Naive thymus-derived CD4-positive, alpha-beta T cell (primary cell): ENCODE measurements around the gene PDE4D. TPM values are rescaled to one million over a fixed set of nuclear protein-coding genes. Genes with fewer than 3 reads are reported as not detected.

Experiments used
- ATAC-seq: fragments of 150-1000 bp; cut with Tn5 transposase; 2 replicates; pipeline ENCODE4 v1.10.0; 2021; ENCODE audit warnings: mild to moderate bottlenecking, moderate library complexity
- CTCF ChIA-PET: fragments of 350-600 bp; sonication (Branson Sonifier 250); formaldehyde crosslinking; loops from one replicate; lab custom pipeline; 2021; ENCODE audit warnings: antibody characterized with exemption; lab: Charles Lee
- POLR2A ChIA-PET: fragments of 350-600 bp; sonication (Branson Sonifier 250); formaldehyde crosslinking; loops from one replicate; lab custom pipeline; 2021; ENCODE audit warnings: antibody characterized with exemption, inconsistent platforms; lab: Charles Lee
- DNase-seq, 9 donors: peaks; one replicate each; pipeline versions ENCODE4 v3.0.0 to v3.0.0-alpha.2; 2020 to 2022; ENCODE audit warnings: mixed read lengths in 1 of 9
- H3K27ac ChIP-seq: one replicate; pipeline ENCODE4 v1.7.0; 2013; ENCODE audit warnings: mild to moderate bottlenecking, low read depth, low read length, moderate library complexity
- H3K27me3 ChIP-seq, 2 donors: one replicate each; pipeline ENCODE4 v1.7.0; 2013; ENCODE audit warnings: low read length in 2 of 2, mild to moderate bottlenecking in 2 of 2, moderate library complexity in 2 of 2; ENCODE audit not compliant: control insufficient read depth in 2 of 2, insufficient read depth in 2 of 2
- H3K36me3 ChIP-seq, 3 experiments: 1 replicate in 2 of 3; 2 replicates in 1 of 3; pipeline ENCODE4 v1.7.0; 2013; ENCODE audit warnings: low read length in 3 of 3, mild to moderate bottlenecking in 3 of 3, moderate library complexity in 1 of 3; ENCODE audit not compliant: insufficient read depth in 3 of 3, control insufficient read depth in 2 of 3
- H3K4me1 ChIP-seq, 2 donors: one replicate each; pipeline ENCODE4 v1.7.0; 2013; ENCODE audit warnings: low read length in 2 of 2, mild to moderate bottlenecking in 2 of 2, moderate library complexity in 1 of 2; ENCODE audit not compliant: control insufficient read depth in 2 of 2, insufficient read depth in 2 of 2
- H3K4me3 ChIP-seq: 2 replicates; pipeline ENCODE4 v1.7.0; 2013; ENCODE audit warnings: mild to moderate bottlenecking, low read length
- H3K9me3 ChIP-seq, 3 experiments: 1 replicate in 2 of 3; 2 replicates in 1 of 3; pipeline ENCODE4 v1.7.0; 2013; ENCODE audit warnings: low read length in 3 of 3; ENCODE audit not compliant: control insufficient read depth in 2 of 3
- H3K27ac Mint-ChIP-seq, 9 donors: one replicate each; pipeline ENCODE4 v1.8.0; 2020 to 2022; ENCODE audit warnings: mixed read lengths in 9 of 9, mild to moderate bottlenecking in 8 of 9, moderate library complexity in 5 of 9, inconsistent platforms in 2 of 9
- H3K27me3 Mint-ChIP-seq, 5 donors: one replicate each; pipeline ENCODE4 v1.8.0; 2021 to 2022; ENCODE audit warnings: mixed read lengths in 5 of 5, mild to moderate bottlenecking in 1 of 5
- H3K36me3 Mint-ChIP-seq, 5 donors: one replicate each; pipeline ENCODE4 v1.8.0; 2020 to 2022; ENCODE audit warnings: mixed read lengths in 5 of 5, mild to moderate bottlenecking in 3 of 5, inconsistent platforms in 1 of 5
- H3K4me1 Mint-ChIP-seq, 7 donors: one replicate each; pipeline ENCODE4 v1.8.0; 2020 to 2022; ENCODE audit warnings: mixed read lengths in 7 of 7, mild to moderate bottlenecking in 3 of 7, inconsistent platforms in 1 of 7
- H3K4me3 Mint-ChIP-seq, 10 donors: one replicate each; pipeline ENCODE4 v1.8.0; 2020 to 2022; ENCODE audit warnings: mild to moderate bottlenecking in 10 of 10, mixed read lengths in 10 of 10, moderate library complexity in 6 of 10, inconsistent platforms in 2 of 10
- H3K9me3 Mint-ChIP-seq, 11 donors: one replicate each; pipeline ENCODE4 v1.8.0; 2020 to 2022; ENCODE audit warnings: mixed read lengths in 11 of 11, mild to moderate bottlenecking in 4 of 11, inconsistent platforms in 1 of 11, moderate library complexity in 1 of 11
- intact Hi-C, 2 donors: fragments of 100-400 bp; cut with micrococcal nuclease; formaldehyde crosslinking; loops; one replicate each; pipeline ENCODE4 v1.15.1; 2023
- polyA plus RNA-seq, 2 donors: library from polyadenylated mRNA; unstranded; fragments of 300-500 nt; fragmentation: Illumina TruSeq; gene quantifications; one replicate each; pipeline ENCODE4 v1.2.3, GENCODE V29; 2021
- total RNA-seq, 6 experiments: library from RNA in 5 of 6; stranded (reverse) in 5 of 6; gene quantifications; 1 replicate in 5 of 6; 2 replicates in 1 of 6; pipeline ENCODE4 v1.2.3 and lab custom pipeline; 2021 to 2026

The PDE4D gene
- total and polyA plus RNA-seq, 7 experiments from 2014 or later = 4.9 to 102 (median 38.8) TPM

DNA sequence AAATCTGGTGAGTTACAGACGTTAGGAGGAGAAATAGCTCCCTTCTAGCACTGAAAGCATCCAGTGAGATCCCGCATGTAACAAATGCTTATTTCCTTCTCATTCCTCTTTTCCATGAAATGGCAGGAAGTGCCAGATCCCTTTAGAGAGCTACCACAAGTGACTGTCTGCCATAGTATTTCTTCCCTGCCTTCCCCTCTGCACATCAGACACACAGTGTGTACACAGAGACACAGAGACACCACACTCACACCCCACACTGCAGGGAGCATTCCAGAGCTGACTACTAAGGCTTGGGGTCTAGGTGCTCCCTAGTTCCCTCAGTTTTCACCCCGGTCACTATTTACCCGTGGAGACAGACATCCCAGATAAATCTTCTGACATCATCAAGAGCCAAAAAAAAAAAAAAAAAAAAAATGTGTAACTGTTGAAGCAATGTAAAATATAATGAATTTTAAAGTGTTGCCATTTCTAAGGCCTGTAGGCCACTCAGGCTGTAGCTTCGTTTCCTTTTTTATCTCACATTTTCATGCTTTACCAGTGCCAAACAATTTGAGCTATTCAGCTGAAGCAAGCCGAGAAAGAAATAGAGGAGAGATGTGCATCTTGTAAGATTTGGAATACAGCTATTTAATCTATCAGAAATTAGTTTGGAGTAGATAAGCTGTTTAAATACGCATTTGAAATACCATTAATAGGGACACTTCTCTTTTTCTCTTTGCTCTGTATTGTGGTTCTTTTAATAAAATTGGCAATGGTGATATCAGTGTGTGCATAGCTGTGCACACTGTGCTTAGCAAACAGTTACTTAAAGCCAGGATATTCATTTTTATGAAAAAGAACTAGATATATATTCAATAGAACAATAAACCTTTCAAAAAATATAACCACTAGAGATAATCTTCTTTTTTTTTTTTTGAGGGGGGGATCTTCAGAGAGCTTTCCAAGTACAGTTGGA lies 405.5 kb downstream of the PDE4D start:
- no peaks in the 10 kb centered on the region for H3K9me3 ChIP-seq
- H3K36me3 ChIP-seq = no peaks in the 10 kb centered on the region
- ChIA-PET POLR2A (no interaction called here), CTCF (interaction anchor here (0.6 kb wide), 2 partner anchors 168 to 1971 kb away, joined by 3 to 5 read pairs; no protein-coding TSS in a partner anchor)
- H3K4me1 ChIP-seq = no peaks in the 10 kb centered on the region
- no peak overlapping the region for H3K27ac Mint-ChIP-seq
- no peak overlapping the region for H3K27ac ChIP-seq
- no peak overlapping the region for H3K4me3 Mint-ChIP-seq
- H3K4me3 ChIP-seq = no peak overlapping the region
- no peaks in the 10 kb centered on the region for H3K36me3 Mint-ChIP-seq
- H3K27me3 ChIP-seq = peaks cover 0 to 4% of the 10 kb centered on the region in 2 donors
- no peaks in the 10 kb centered on the region for H3K4me1 Mint-ChIP-seq
- intact Hi-C loops = no loop called here
- no peaks in the 10 kb centered on the region for H3K9me3 Mint-ChIP-seq
- ATAC-seq (no peak), DNase-seq (no peak)
- peaks cover 0 to 5% (median 0%) of the 10 kb centered on the region in 5 donors for H3K27me3 Mint-ChIP-seq

DNA sequence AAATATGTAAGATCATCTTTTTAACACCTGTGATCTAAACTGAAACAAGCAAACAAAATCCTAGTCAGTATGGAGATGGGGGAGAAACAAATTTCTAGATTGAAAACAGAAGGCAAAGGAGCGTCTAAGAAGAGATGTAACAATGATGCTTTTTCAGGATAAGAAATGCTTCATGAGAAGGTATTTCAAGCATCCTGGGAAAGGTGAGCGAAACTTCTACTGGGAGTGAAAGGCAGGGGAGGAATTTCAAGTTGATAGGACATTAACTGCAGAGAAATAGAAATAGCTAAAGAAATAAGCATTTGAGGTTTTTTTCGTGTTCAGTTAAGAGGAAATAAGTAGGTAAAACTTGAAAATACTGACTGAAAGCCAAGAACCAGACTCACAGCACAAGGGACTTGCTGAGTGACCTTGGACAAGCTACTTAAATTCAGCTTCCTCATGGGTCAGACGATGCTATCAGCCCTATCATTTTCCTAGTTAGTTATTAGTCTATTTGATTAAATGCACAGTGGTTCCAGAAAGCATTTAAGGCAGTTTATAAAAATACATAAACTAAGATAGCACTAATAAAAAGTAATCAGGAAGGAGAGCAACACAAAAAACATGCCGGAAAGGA lies 406.3 kb downstream of the PDE4D start:
- H3K9me3 Mint-ChIP-seq = no peaks in the 10 kb centered on the region
- Histone ChIP-seq H3K27ac (no peak overlapping the region), H3K36me3 (no peaks in the 10 kb centered on the region), H3K27me3 (peaks cover 0 to 4% of the 10 kb centered on the region in 2 donors), H3K4me3 (no peak overlapping the region), H3K9me3 (no peaks in the 10 kb centered on the region), H3K4me1 (no peaks in the 10 kb centered on the region)
- no peak overlapping the region for H3K27ac Mint-ChIP-seq
- no peaks in the 10 kb centered on the region for H3K36me3 Mint-ChIP-seq
- intact Hi-C loops = no loop called here
- no peaks in the 10 kb centered on the region for H3K4me1 Mint-ChIP-seq
- no peak for DNase-seq
- CTCF ChIA-PET = interaction anchor here (0.6 kb wide), 1 partner anchor 168 kb away, joined by 3 read pairs; no protein-coding TSS in a partner anchor
- H3K27me3 Mint-ChIP-seq = peaks cover 0 to 2% (median 0%) of the 10 kb centered on the region in 5 donors
- H3K4me3 Mint-ChIP-seq = no peak overlapping the region
- POLR2A ChIA-PET = no interaction called here
- no peak for ATAC-seq

- peaks cover 0 to 4% of the 10 kb centered on the region in 2 donors for H3K27me3 ChIP-seq
- POLR2A ChIA-PET = no interaction called here
- H3K9me3 Mint-ChIP-seq = no peaks in the 10 kb centered on the region
- H3K27me3 Mint-ChIP-seq = peaks cover 0 to 2% (median 0%) of the 10 kb centered on the region in 5 donors
- H3K27ac Mint-ChIP-seq = no peak overlapping the region
- intact Hi-C loops = no loop called here
- no peak overlapping the region for H3K4me3 Mint-ChIP-seq
- no peaks in the 10 kb centered on the region for H3K36me3 Mint-ChIP-seq
- H3K9me3 ChIP-seq = no peaks in the 10 kb centered on the region
- no peaks in the 10 kb centered on the region for H3K4me1 Mint-ChIP-seq
- DNase-seq = no peak
- no peak for ATAC-seq
- no peak overlapping the region for H3K27ac ChIP-seq
- H3K4me1 ChIP-seq = no peaks in the 10 kb centered on the region
- no peak overlapping the region for H3K4me3 ChIP-seq
- no peaks in the 10 kb centered on the region for H3K36me3 ChIP-seq
- CTCF ChIA-PET = no interaction called here
These were observed 407.0 kb downstream of the PDE4D start for GRCh38 chr5:59486508-59486907.

DNA sequence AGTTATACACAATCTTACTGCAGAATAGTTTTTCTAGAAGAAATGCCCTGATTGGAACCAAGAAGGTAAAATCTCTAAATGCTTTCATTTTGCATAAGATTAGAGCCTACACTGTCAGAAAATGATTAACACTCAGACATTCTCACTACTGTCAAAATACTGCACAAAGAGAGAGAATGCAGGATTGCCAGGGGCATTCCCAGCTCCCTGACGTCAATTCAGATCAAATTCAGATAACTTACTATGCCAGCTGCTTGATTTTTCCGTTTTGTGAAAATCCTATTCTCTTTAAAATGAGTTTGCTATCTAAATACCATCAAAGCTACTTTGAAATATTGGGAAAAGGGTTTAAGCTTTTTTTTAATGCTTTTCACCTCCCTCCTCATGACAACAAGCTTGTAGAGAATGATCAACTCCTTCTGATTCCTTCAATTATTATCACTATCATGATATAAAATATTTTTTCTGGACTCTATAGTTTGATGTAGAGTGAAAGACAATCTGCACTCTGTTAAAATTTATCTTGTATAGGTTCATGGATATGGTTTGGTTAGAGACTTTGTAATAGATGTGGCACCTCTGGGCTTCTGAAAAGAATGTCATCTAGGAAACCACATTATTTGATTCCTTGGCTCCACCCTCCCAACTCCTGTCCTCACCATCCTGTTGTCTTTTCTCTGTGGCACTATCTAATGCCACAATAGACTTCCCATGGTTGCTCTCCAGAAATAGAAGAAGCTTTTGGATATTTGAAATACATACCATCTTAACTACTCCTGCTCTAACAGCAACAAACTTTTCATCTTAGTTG lies 407.7 kb downstream of the PDE4D start:
- DNase-seq (no peak), ATAC-seq (no peak)
- POLR2A ChIA-PET = no interaction called here
- peaks cover 0 to under 1% (median 0%) of the 10 kb centered on the region in 11 donors for H3K9me3 Mint-ChIP-seq
- peaks cover 0 to 2% (median 0%) of the 10 kb centered on the region in 5 donors for H3K27me3 Mint-ChIP-seq
- no peaks in the 10 kb centered on the region for H3K36me3 Mint-ChIP-seq
- H3K9me3 ChIP-seq = no peaks in the 10 kb centered on the region
- no peaks in the 10 kb centered on the region for H3K4me1 Mint-ChIP-seq
- no peak overlapping the region for H3K4me3 Mint-ChIP-seq
- intact Hi-C loops = no loop called here
- H3K27ac ChIP-seq = no peak overlapping the region
- H3K36me3 ChIP-seq = no peaks in the 10 kb centered on the region
- CTCF ChIA-PET = no interaction called here
- no peak overlapping the region for H3K4me3 ChIP-seq
- H3K27ac Mint-ChIP-seq = no peak overlapping the region
- peaks cover 0 to 4% of the 10 kb centered on the region in 2 donors for H3K27me3 ChIP-seq
- no peaks in the 10 kb centered on the region for H3K4me1 ChIP-seq

DNA sequence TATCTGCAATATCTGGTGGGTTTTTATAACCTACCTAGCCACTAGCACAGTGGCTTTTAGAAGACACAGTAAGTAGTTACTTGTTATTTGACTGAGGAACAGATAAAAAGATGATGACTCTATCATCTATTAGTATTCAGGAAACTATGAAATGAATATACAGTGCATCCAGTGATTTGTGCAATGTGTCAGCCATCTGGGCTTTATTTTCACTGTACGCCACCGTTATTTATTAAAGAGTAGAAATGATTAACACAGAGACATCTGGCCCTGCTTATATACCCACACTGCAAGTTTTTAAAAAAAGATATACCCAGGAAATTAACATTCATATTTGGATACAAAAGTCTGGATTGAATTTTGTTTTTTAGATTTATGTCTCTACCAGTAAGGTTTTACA lies 408.4 kb downstream of the PDE4D start:
- Histone ChIP-seq H3K4me1 (no peaks in the 10 kb centered on the region), H3K4me3 (no peak overlapping the region), H3K27ac (no peak overlapping the region), H3K27me3 (peaks cover 0 to 4% of the 10 kb centered on the region in 2 donors), H3K9me3 (no peaks in the 10 kb centered on the region), H3K36me3 (no peaks in the 10 kb centered on the region)
- Mint-ChIP-seq H3K4me1 (no peaks in the 10 kb centered on the region), H3K4me3 (no peak overlapping the region), H3K27me3 (peaks cover 0 to 2% (median 0%) of the 10 kb centered on the region in 5 donors), H3K9me3 (peaks cover 0 to 3% (median 0%) of the 10 kb centered on the region in 11 donors), H3K27ac (no peak overlapping the region), H3K36me3 (no peaks in the 10 kb centered on the region)
- intact Hi-C loops = no loop called here
- CTCF ChIA-PET = no interaction called here
- ATAC-seq (no peak), DNase-seq (no peak)
- POLR2A ChIA-PET = no interaction called here

DNA sequence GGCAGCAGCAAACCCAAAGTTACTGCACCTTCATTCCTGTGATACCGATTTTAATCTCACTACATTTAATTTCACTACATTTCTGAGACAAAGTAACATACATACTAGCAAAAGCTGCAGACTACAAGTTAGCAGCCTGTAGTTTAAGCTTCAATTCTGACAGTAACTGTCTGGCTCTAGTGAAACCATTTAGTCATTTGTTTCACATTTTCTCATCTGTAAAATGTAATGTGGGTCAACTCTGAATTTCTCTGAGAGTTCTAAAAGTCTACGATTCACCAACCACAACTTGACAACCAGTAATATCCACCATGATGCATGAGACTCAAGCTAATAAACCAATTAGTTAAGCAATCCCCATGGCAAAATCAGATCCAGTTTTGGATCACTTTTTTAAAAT lies 408.9 kb downstream of the PDE4D start:
- Mint-ChIP-seq H3K4me1 (no peaks in the 10 kb centered on the region), H3K4me3 (no peak overlapping the region), H3K27me3 (peaks cover 0 to 2% (median 0%) of the 10 kb centered on the region in 5 donors), H3K9me3 (peaks cover 0 to 3% (median 0%) of the 10 kb centered on the region in 11 donors), H3K36me3 (no peaks in the 10 kb centered on the region), H3K27ac (no peak overlapping the region)
- CTCF ChIA-PET = no interaction called here
- no peak for DNase-seq
- H3K27ac ChIP-seq = no peak overlapping the region
- peaks cover 0 to 4% of the 10 kb centered on the region in 2 donors for H3K27me3 ChIP-seq
- no peaks in the 10 kb centered on the region for H3K9me3 ChIP-seq
- no peaks in the 10 kb centered on the region for H3K4me1 ChIP-seq
- no peak overlapping the region for H3K4me3 ChIP-seq
- intact Hi-C loops = no loop called here
- POLR2A ChIA-PET = no interaction called here
- no peak for ATAC-seq
- H3K36me3 ChIP-seq = no peaks in the 10 kb centered on the region
